ENCODE measurements around the gene ZNF613. TPM values are rescaled to one million over a fixed set of nuclear protein-coding genes. Genes with fewer than 3 reads are reported as not detected.

ZNF613 gene
- total and polyA plus RNA-seq, 4 donors = 1.1 to 2.8 (median 2.0) TPM

DNA sequence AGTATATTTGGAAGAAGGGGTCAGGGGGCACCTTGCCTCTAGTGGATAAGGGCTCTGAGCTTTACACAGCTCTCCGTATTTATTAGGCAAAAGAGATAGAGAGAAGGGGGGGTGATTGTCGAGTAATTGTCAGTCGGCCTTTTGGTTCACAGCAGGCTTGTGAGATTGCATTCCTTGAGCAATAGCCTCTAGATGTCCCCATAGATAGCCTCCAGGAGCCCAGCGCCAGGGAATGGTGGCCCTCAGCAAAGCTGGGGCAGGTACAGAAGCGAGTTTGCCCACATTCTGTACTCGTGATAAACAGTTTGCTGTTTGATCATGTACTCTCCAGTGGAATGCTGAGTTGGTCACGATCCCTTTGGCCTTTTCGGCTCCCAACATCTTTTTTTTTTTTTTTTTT lies 4.6 kb downstream of the ZNF613 start (continued):
- TF ChIP-seq, protein P1, sequence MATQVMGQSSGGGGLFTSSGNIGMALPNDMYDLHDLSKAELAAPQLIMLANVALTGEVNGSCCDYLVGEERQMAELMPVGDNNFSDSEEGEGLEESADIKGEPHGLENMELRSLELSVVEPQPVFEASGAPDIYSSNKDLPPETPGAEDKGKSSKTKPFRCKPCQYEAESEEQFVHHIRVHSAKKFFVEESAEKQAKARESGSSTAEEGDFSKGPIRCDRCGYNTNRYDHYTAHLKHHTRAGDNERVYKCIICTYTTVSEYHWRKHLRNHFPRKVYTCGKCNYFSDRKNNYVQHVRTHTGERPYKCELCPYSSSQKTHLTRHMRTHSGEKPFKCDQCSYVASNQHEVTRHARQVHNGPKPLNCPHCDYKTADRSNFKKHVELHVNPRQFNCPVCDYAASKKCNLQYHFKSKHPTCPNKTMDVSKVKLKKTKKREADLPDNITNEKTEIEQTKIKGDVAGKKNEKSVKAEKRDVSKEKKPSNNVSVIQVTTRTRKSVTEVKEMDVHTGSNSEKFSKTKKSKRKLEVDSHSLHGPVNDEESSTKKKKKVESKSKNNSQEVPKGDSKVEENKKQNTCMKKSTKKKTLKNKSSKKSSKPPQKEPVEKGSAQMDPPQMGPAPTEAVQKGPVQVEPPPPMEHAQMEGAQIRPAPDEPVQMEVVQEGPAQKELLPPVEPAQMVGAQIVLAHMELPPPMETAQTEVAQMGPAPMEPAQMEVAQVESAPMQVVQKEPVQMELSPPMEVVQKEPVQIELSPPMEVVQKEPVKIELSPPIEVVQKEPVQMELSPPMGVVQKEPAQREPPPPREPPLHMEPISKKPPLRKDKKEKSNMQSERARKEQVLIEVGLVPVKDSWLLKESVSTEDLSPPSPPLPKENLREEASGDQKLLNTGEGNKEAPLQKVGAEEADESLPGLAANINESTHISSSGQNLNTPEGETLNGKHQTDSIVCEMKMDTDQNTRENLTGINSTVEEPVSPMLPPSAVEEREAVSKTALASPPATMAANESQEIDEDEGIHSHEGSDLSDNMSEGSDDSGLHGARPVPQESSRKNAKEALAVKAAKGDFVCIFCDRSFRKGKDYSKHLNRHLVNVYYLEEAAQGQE (IDR thresholded peaks at IDR 0.05) = no peak
- TF ChIP-seq, protein P2, sequence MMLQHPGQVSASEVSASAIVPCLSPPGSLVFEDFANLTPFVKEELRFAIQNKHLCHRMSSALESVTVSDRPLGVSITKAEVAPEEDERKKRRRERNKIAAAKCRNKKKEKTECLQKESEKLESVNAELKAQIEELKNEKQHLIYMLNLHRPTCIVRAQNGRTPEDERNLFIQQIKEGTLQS (IDR thresholded peaks at IDR 0.05) = no peak
- TF ChIP-seq JUND (IDR thresholded peaks at IDR 0.05) = no peak
- TF ChIP-seq RAD21 (IDR thresholded peaks at IDR 0.05) = no peak
- TF ChIP-seq SP1 (IDR thresholded peaks at IDR 0.05) = no peak

DNA sequence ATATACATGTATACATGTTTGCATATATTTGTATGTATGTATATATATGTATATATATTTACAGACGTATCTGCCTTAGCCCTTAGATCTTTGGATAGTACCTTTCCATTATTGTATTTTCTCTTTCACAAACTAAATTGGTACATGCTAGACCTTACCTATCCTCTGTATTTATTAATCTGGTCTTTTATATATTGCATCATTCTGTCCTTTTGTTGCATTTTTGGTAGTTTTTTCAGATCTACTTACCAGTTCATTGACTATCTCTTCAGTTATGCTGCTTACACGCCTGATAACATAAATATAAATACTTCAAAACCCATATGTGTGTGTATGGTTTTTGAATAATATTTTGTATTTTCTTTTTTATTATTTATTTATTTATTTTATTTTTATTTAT lies 11.7 kb downstream of the ZNF613 start:
- no peak overlapping the region for H3K9ac ChIP-seq (ENCODE audit: low read depth in 1 of 2, low read length in 2 of 2)
- H3K27ac ChIP-seq (ENCODE audit: low read depth in 1 of 2, low read length in 2 of 2) = no peak overlapping the region
- H3K4me1 ChIP-seq (ENCODE audit: control insufficient read depth in 4 of 4, insufficient read depth in 4 of 4, low read length in 3 of 4) = no peaks in the 10 kb centered on the region
- H3K4me3 ChIP-seq (ENCODE audit: low read depth in 1 of 3, low read length in 3 of 3) = no peak overlapping the region
- WGBS = 98% methylated on average over 2 of the region's 2 CpGs
- H3K27me3 ChIP-seq (ENCODE audit: control insufficient read depth in 4 of 4, insufficient read depth in 4 of 4, low read length in 3 of 4) = no peaks in the 10 kb centered on the region
- H3K9me3 ChIP-seq (ENCODE audit: control insufficient read depth in 4 of 4, low read length in 3 of 4) = peaks cover 50 to 80% (median 69%) of the 10 kb centered on the region in 4 donors
- TF ChIP-seq YY1 (IDR thresholded peaks at IDR 0.05) = no peak
- no peak for TF ChIP-seq SP1 (IDR thresholded peaks at IDR 0.05)
- no peak for TF ChIP-seq FOXA1 (IDR thresholded peaks at IDR 0.05)
- TF ChIP-seq, protein P2 (IDR thresholded peaks at IDR 0.05) = no peak
- no peak for TF ChIP-seq GABPA (IDR thresholded peaks at IDR 0.05 in 1 of 2, conservative IDR thresholded peaks at IDR 0.05 in 1 of 2)
- TF ChIP-seq, protein P3, sequence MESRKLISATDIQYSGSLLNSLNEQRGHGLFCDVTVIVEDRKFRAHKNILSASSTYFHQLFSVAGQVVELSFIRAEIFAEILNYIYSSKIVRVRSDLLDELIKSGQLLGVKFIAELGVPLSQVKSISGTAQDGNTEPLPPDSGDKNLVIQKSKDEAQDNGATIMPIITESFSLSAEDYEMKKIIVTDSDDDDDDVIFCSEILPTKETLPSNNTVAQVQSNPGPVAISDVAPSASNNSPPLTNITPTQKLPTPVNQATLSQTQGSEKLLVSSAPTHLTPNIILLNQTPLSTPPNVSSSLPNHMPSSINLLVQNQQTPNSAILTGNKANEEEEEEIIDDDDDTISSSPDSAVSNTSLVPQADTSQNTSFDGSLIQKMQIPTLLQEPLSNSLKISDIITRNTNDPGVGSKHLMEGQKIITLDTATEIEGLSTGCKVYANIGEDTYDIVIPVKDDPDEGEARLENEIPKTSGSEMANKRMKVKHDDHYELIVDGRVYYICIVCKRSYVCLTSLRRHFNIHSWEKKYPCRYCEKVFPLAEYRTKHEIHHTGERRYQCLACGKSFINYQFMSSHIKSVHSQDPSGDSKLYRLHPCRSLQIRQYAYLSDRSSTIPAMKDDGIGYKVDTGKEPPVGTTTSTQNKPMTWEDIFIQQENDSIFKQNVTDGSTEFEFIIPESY (IDR thresholded peaks at IDR 0.05) = no peak
- TF ChIP-seq, protein P1 (IDR thresholded peaks at IDR 0.05) = no peak
- TF ChIP-seq EGR1 (IDR thresholded peaks at IDR 0.05; ENCODE audit: low read depth in 2 of 2) = no peak
- no peak for TF ChIP-seq RAD21 (IDR thresholded peaks at IDR 0.05)
- no peak for TF ChIP-seq TAF1 (conservative IDR thresholded peaks at IDR 0.05)
- no peak for TF ChIP-seq RXRA (IDR thresholded peaks at IDR 0.05)
- no peak for TF ChIP-seq HNF4A (conservative IDR thresholded peaks at IDR 0.05)
- no peak for TF ChIP-seq FOXA2 (IDR thresholded peaks at IDR 0.05)
- TF ChIP-seq HNF4G (IDR thresholded peaks at IDR 0.05) = no peak
- TF ChIP-seq, protein P4, sequence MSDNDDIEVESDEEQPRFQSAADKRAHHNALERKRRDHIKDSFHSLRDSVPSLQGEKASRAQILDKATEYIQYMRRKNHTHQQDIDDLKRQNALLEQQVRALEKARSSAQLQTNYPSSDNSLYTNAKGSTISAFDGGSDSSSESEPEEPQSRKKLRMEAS (IDR thresholded peaks at IDR 0.05) = no peak
- no peak for TF ChIP-seq CTCF (IDR thresholded peaks at IDR 0.05; ENCODE audit: low read depth, low read length, missing input control)
- no peak for TF ChIP-seq JUND (IDR thresholded peaks at IDR 0.05)
- TF ChIP-seq NR2F2 (IDR thresholded peaks at IDR 0.05) = no peak
- H3K36me3 ChIP-seq (ENCODE audit: control insufficient read depth in 4 of 4, insufficient read depth in 3 of 4, low read depth in 1 of 4, low read length in 3 of 4) = peaks cover 31 to 92% (median 78%) of the 10 kb centered on the region in 4 donors
- DNase-seq (ENCODE audit: low spot score) = no peak

All from liver (tissue), 9 donors.